Chondrocyte (in vitro differentiated cells): ENCODE results near the gene RPL18. TPM values are rescaled to one million over a fixed set of nuclear protein-coding genes. Genes with fewer than 3 reads are reported as not detected.
"Not testable (repeated sequence)": the region's sequence is repeated elsewhere in the genome, so short reads cannot be mapped to it uniquely, and the experiment has no call there.

Source experiments
- DNase-seq: peaks from one replicate; pipeline ENCODE4 v3.0.0; 2021; ENCODE audit warnings: mixed read lengths, low spot score
- H3K27ac Mint-ChIP-seq: one replicate; pipeline ENCODE4 v1.8.0; 2021; ENCODE audit warnings: mild to moderate bottlenecking, moderate library complexity, mixed read lengths; ENCODE audit not compliant: unreplicated experiment
- H3K27me3 Mint-ChIP-seq: 2 replicates; pipeline ENCODE4 v1.8.0; 2021; ENCODE audit warnings: low read depth, mixed read lengths
- H3K36me3 Mint-ChIP-seq: 2 replicates; pipeline ENCODE4 v1.8.0; 2021; ENCODE audit warnings: low read depth, mixed read lengths
- H3K4me1 Mint-ChIP-seq: 2 replicates; pipeline ENCODE4 v1.8.0; 2021; ENCODE audit warnings: low read depth, mild to moderate bottlenecking, mixed read lengths
- H3K4me3 Mint-ChIP-seq: one replicate; pipeline ENCODE4 v1.8.0; 2021; ENCODE audit warnings: mild to moderate bottlenecking, moderate library complexity, mixed read lengths; ENCODE audit not compliant: unreplicated experiment
- H3K9me3 Mint-ChIP-seq: 2 replicates; pipeline ENCODE4 v1.8.0; 2021; ENCODE audit warnings: low read depth, mixed read lengths
- CTCF ChIP-seq: fragments of 200-600 bp; sonication (generic); IDR thresholded peaks from 2 replicates; pipeline ENCODE4 v1.5.0; 2021; ENCODE audit warnings: antibody characterized with exemption, mild to moderate bottlenecking, moderate library complexity
- total RNA-seq: library from RNA; stranded (reverse); gene quantifications from 3 replicates; pipeline ENCODE4 v1.2.1, GENCODE V29; 2021

Gene RPL18
- total RNA-seq, 1 donor from 2014 or later: 753 TPM

- DNase-seq: no peak
- no peaks in the 10 kb centered on the region for H3K9me3 Mint-ChIP-seq
- H3K36me3 Mint-ChIP-seq: no peaks in the 10 kb centered on the region
- H3K4me1 Mint-ChIP-seq: peaks cover 5% of the 10 kb centered on the region
- TF ChIP-seq CTCF: no peak
- H3K27me3 Mint-ChIP-seq: no peaks in the 10 kb centered on the region
- H3K4me3 Mint-ChIP-seq: no peak overlapping the region
- no peak overlapping the region for H3K27ac Mint-ChIP-seq
These were observed 44.7 kb upstream of the RPL18 start for GRCh38 chr19:48663667-48664066.

- Mint-ChIP-seq H3K27me3 (no peaks in the 10 kb centered on the region), H3K4me1 (peaks cover 11% of the 10 kb centered on the region), H3K4me3 (no peak overlapping the region), H3K9me3 (no peaks in the 10 kb centered on the region), H3K36me3 (no peaks in the 10 kb centered on the region), H3K27ac (no peak overlapping the region)
- no peak for DNase-seq
- no peak for TF ChIP-seq CTCF
These were observed 42.7 kb upstream of the RPL18 start for GRCh38 chr19:48661711-48662090.

GRCh38 chr19:48660852-48661710 lies 42.1 kb upstream of the RPL18 start:
- no peaks in the 10 kb centered on the region for H3K9me3 Mint-ChIP-seq
- peaks cover 13% of the 10 kb centered on the region for H3K4me1 Mint-ChIP-seq
- H3K27ac Mint-ChIP-seq: no peak overlapping the region
- no peaks in the 10 kb centered on the region for H3K36me3 Mint-ChIP-seq
- DNase-seq: no peak
- H3K4me3 Mint-ChIP-seq: no peak overlapping the region
- TF ChIP-seq CTCF: no peak
- H3K27me3 Mint-ChIP-seq: no peaks in the 10 kb centered on the region

DNA sequence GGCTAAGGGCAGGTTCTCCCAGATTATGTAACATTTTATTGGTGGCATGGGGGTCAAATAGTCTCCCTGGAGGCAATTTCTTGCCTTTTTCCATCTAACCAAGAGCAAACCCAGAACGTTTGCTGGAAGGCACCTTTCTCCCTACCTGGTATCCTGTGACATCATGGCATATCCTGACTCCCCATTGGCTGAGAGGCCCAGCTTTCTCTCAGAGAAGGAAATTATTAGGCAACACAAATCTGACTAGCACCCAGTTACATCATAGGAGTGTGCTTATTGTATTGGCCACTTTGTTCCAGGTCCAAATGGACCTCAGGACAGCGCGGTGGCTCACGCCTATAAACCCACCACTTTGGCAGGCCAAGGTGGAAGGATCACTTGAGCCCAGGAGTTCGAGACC lies 40.8 kb upstream of the RPL18 start:
- TF ChIP-seq CTCF: no peak
- H3K27ac Mint-ChIP-seq: no peak overlapping the region
- no peak for DNase-seq

GRCh38 chr19:48658483-48658882 lies 39.5 kb upstream of the RPL18 start:
- H3K4me1 Mint-ChIP-seq: peaks cover 17% of the 10 kb centered on the region
- no peaks in the 10 kb centered on the region for H3K27me3 Mint-ChIP-seq
- H3K4me3 Mint-ChIP-seq: no peak overlapping the region
- no peaks in the 10 kb centered on the region for H3K9me3 Mint-ChIP-seq
- no peak overlapping the region for H3K27ac Mint-ChIP-seq
- no peak for DNase-seq
- no peaks in the 10 kb centered on the region for H3K36me3 Mint-ChIP-seq
- TF ChIP-seq CTCF: no peak

More for the DNA sequence above, 40.8 kb upstream of the RPL18 start:
- Mint-ChIP-seq H3K4me3 (no peak overlapping the region), H3K4me1 (peaks cover 13% of the 10 kb centered on the region), H3K9me3 (no peaks in the 10 kb centered on the region), H3K27me3 (no peaks in the 10 kb centered on the region), H3K36me3 (no peaks in the 10 kb centered on the region)

- H3K4me3 Mint-ChIP-seq, H3K36me3 Mint-ChIP-seq, H3K27ac Mint-ChIP-seq, H3K9me3 Mint-ChIP-seq, H3K27me3 Mint-ChIP-seq, DNase-seq: not testable (repeated sequence)
- H3K4me1 Mint-ChIP-seq: peaks cover 17% of the 10 kb centered on the region
These were observed 38.9 kb upstream of the RPL18 start for GRCh38 chr19:48657828-48658227.
